HCT116 (cell line): ENCODE measurements around the gene MRE11. TPM values are rescaled to one million over a fixed set of nuclear protein-coding genes. Genes with fewer than 3 reads are reported as not detected.

Experiments
- ATAC-seq: fragments of 200-7000 bp; cut with Tn5 transposase; 2 replicates; pipeline ENCODE4 v1.9.1; 2020; ENCODE audit warnings: mild to moderate bottlenecking, moderate library complexity
- BruUV-seq: library from RNA; stranded (reverse); fragments of 400-500 nt; replicated peaks from 2 replicates; lab custom pipeline; 2021; lab: Mats Ljungman, UMichigan
- CTCF ChIA-PET: fragments of 300-600 bp; sonication (Branson Sonifier 250); formaldehyde crosslinking; loops from one replicate; lab custom pipeline; 2021; ENCODE audit warnings: antibody characterized with exemption; lab: Charles Lee
- POLR2A ChIA-PET: fragments of 300-600, 350-600 bp; sonication (Branson Sonifier 250); formaldehyde crosslinking; loops from one replicate; lab custom pipeline; 2021; ENCODE audit warnings: antibody characterized with exemption; lab: Charles Lee
- RAD21 ChIA-PET, 2 experiments: fragments of 300-600 bp; sonication (Branson Sonifier 250); formaldehyde crosslinking; loops; one replicate each; lab custom pipeline; 2023; ENCODE audit warnings: low total read pairs in 2 of 2; ENCODE audit not compliant: uncharacterized antibody in 2 of 2, unreplicated experiment in 2 of 2, low non-redundant PET in 1 of 2; lab: Charles Lee
- DNase-seq: peaks from one replicate; pipeline ENCODE4 v3.0.0-alpha.2; 2010; ENCODE audit warnings: low read depth, low spot score
- H2AFZ ChIP-seq: fragments of 200-600 bp; shearing (Covaris generic), sonication (generic); 2 replicates; pipeline ENCODE4 v1.6.1; 2017; ENCODE audit warnings: low read depth, mixed run types, mixed read lengths, antibody characterized with exemption, low read length; ENCODE audit not compliant: poor library complexity, severe bottlenecking
- H3K27ac ChIP-seq: 2 replicates; pipeline ENCODE4 v1.5.1; 2012; ENCODE audit warnings: low read depth, low read length
- H3K27me3 ChIP-seq: fragments of 200-600 bp; sonication (generic); 2 replicates; pipeline ENCODE4 v1.6.1; 2016; ENCODE audit warnings: mixed run types, low read length, mixed read lengths; ENCODE audit not compliant: insufficient read depth
- H3K36me3 ChIP-seq, 2 experiments: fragments of 200-500 bp in 1 of 2; fragments of 200-600 bp in 1 of 2; sonication (Bioruptor generic) in 1 of 2; sonication (generic) in 1 of 2; 2 replicates each; pipeline versions ENCODE4 v1.5.1 to v1.6.1; 2014 to 2016; ENCODE audit warnings: low read length in 2 of 2, inconsistent platforms in 1 of 2, mixed read lengths in 1 of 2, mixed run types in 1 of 2; ENCODE audit not compliant: insufficient read depth in 2 of 2, control insufficient read depth in 1 of 2
- H3K4me1 ChIP-seq, 2 experiments: fragments of 200-600 bp in 1 of 2; sonication (generic) in 1 of 2; 2 replicates each; pipeline versions ENCODE4 v1.5.1 to v1.6.1; 2012 to 2017; ENCODE audit warnings: low read length in 2 of 2, inconsistent platforms in 1 of 2, mild to moderate bottlenecking in 1 of 2, mixed read lengths in 1 of 2, mixed run types in 1 of 2, moderate library complexity in 1 of 2; ENCODE audit not compliant: insufficient read depth in 2 of 2, control insufficient read depth in 1 of 2
- H3K4me2 ChIP-seq: fragments of 200-600 bp; sonication (generic); 2 replicates; pipeline ENCODE4 v1.6.1; 2017; ENCODE audit warnings: mixed run types, low read length, mixed read lengths
- H3K4me3 ChIP-seq, 2 experiments: fragments of 200-600 bp in 1 of 2; sonication (generic) in 1 of 2; replicated peaks in 1 of 2; 2 replicates each; pipeline ENCODE4 v1.5.1; 2011 to 2016; ENCODE audit warnings: low read length in 2 of 2, control low read depth in 1 of 2, low read depth in 1 of 2, mild to moderate bottlenecking in 1 of 2, mixed read lengths in 1 of 2, mixed run types in 1 of 2
- H3K79me2 ChIP-seq: fragments of 200-600 bp; sonication (generic); 2 replicates; pipeline ENCODE4 v1.6.1; 2017; ENCODE audit warnings: mild to moderate bottlenecking, mixed run types, low read length, moderate library complexity, mixed read lengths; ENCODE audit not compliant: insufficient read depth
- H3K9ac ChIP-seq: fragments of 200-600 bp; sonication (generic); 2 replicates; pipeline ENCODE4 v1.6.1; 2016; ENCODE audit warnings: low read length, mixed read lengths
- H3K9me2 ChIP-seq: fragments of 200-600 bp; sonication (generic), shearing (Covaris generic); 2 replicates; pipeline ENCODE4 v1.6.1; 2017; ENCODE audit warnings: mixed run types, mild to moderate bottlenecking, moderate library complexity; ENCODE audit not compliant: insufficient read depth
- H3K9me3 ChIP-seq, 2 experiments: fragments of 200-500 bp in 1 of 2; fragments of 200-600 bp in 1 of 2; sonication (Bioruptor generic) in 1 of 2; sonication (generic) in 1 of 2; 2 replicates each; pipeline ENCODE4 v1.6.1; 2014 to 2017; ENCODE audit warnings: low read length in 2 of 2, mixed read lengths in 2 of 2, inconsistent platforms in 1 of 2, low read depth in 1 of 2, mild to moderate bottlenecking in 1 of 2, mixed run types in 1 of 2, moderate library complexity in 1 of 2; ENCODE audit not compliant: control insufficient read depth in 1 of 2, insufficient read depth in 1 of 2
- H4K20me1 ChIP-seq: fragments of 200-600 bp; sonication (generic), shearing (Covaris generic); 2 replicates; pipeline ENCODE4 v1.6.1; 2017; ENCODE audit warnings: mixed run types, mild to moderate bottlenecking, moderate library complexity; ENCODE audit not compliant: insufficient read depth
- ATF3 ChIP-seq: IDR thresholded peaks from 2 replicates; pipeline ENCODE4 v1.6.1; 2012
- CBX3 ChIP-seq: IDR thresholded peaks from 2 replicates; pipeline ENCODE4 v1.6.1; 2012; ENCODE audit warnings: low read depth
- CEBPB ChIP-seq: IDR thresholded peaks from 2 replicates; pipeline ENCODE4 v1.6.1; 2012; ENCODE audit warnings: low read depth
- FOSL1 ChIP-seq: IDR thresholded peaks from 2 replicates; pipeline ENCODE4 v1.6.1; 2012; ENCODE audit warnings: low read depth
- POLR2AphosphoS5 ChIP-seq: IDR thresholded peaks from 2 replicates; pipeline ENCODE4 v1.6.1; 2011; ENCODE audit warnings: mild to moderate bottlenecking, low read depth, low read length, moderate library complexity
- SIN3A ChIP-seq: IDR thresholded peaks from 2 replicates; pipeline ENCODE4 v1.6.1; 2012; ENCODE audit warnings: low read depth
- SRF ChIP-seq: IDR thresholded peaks from 2 replicates; pipeline ENCODE4 v1.6.1; 2012; ENCODE audit warnings: low read depth
- TCF7L2 ChIP-seq: IDR thresholded peaks from 2 replicates; pipeline ENCODE4 v1.7.0; 2011; ENCODE audit warnings: borderline replicate concordance, inconsistent platforms; ENCODE audit not compliant: insufficient read depth, insufficient read length; ENCODE audit errors: extremely low read depth
- YY1 ChIP-seq: IDR thresholded peaks from 2 replicates; pipeline ENCODE4 v1.6.1; 2011; ENCODE audit warnings: low read length, low read depth, moderate library complexity, mild to moderate bottlenecking; ENCODE audit not compliant: insufficient replicate concordance; ENCODE audit errors: extremely low read depth
- intact Hi-C: fragments of 100-400 bp; cut with micrococcal nuclease; formaldehyde crosslinking; loops from 2 replicates; pipeline ENCODE4 v1.10.0; 2022
- total RNA-seq: library from RNA; stranded (reverse); gene quantifications from one replicate; pipeline ENCODE4 v1.2.1, GENCODE V29; 2021; ENCODE audit not compliant: unreplicated experiment
- TF ChIP-seq, protein P1 (sequence below): IDR thresholded peaks from 2 replicates; pipeline ENCODE4 v1.6.1; 2011; ENCODE audit warnings: mild to moderate bottlenecking, low read length, moderate library complexity; ENCODE audit not compliant: insufficient replicate concordance; ENCODE audit errors: extremely low read depth
- TF ChIP-seq, protein P2 (sequence below): IDR thresholded peaks from 2 replicates; pipeline ENCODE4 v1.6.1; 2012; ENCODE audit warnings: low read depth

Gene MRE11
- total RNA-seq, 1 experiment from 2014 or later: 20.6 TPM

GRCh38 chr11:94477624-94478023 lies 16.0 kb downstream of the MRE11 start:
- Histone ChIP-seq H3K9me2 (no peaks in the 10 kb centered on the region), H4K20me1 (no peaks in the 10 kb centered on the region), H2AFZ (no peak overlapping the region), H3K4me1 (no peaks in the 10 kb centered on the region), H3K36me3 (peaks cover 5 to 16% of the 10 kb centered on the region in 2 experiments; a peak in 2 of 4 replicates), H3K9ac (no peak overlapping the region), H3K27ac (no peak overlapping the region), H3K27me3 (no peaks in the 10 kb centered on the region), H3K9me3 (no peaks in the 10 kb centered on the region), H3K4me2 (no peak overlapping the region), H3K4me3 (no peak overlapping the region), H3K79me2 (no peaks in the 10 kb centered on the region)
- RAD21 ChIA-PET: no interaction called here
- TF ChIP-seq ATF3: no peak
- no peak for TF ChIP-seq YY1
- TF ChIP-seq SRF: no peak
- TF ChIP-seq TCF7L2: no peak
- TF ChIP-seq, protein P1, sequence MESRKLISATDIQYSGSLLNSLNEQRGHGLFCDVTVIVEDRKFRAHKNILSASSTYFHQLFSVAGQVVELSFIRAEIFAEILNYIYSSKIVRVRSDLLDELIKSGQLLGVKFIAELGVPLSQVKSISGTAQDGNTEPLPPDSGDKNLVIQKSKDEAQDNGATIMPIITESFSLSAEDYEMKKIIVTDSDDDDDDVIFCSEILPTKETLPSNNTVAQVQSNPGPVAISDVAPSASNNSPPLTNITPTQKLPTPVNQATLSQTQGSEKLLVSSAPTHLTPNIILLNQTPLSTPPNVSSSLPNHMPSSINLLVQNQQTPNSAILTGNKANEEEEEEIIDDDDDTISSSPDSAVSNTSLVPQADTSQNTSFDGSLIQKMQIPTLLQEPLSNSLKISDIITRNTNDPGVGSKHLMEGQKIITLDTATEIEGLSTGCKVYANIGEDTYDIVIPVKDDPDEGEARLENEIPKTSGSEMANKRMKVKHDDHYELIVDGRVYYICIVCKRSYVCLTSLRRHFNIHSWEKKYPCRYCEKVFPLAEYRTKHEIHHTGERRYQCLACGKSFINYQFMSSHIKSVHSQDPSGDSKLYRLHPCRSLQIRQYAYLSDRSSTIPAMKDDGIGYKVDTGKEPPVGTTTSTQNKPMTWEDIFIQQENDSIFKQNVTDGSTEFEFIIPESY: no peak
- TF ChIP-seq CBX3: no peak
- TF ChIP-seq, protein P2, sequence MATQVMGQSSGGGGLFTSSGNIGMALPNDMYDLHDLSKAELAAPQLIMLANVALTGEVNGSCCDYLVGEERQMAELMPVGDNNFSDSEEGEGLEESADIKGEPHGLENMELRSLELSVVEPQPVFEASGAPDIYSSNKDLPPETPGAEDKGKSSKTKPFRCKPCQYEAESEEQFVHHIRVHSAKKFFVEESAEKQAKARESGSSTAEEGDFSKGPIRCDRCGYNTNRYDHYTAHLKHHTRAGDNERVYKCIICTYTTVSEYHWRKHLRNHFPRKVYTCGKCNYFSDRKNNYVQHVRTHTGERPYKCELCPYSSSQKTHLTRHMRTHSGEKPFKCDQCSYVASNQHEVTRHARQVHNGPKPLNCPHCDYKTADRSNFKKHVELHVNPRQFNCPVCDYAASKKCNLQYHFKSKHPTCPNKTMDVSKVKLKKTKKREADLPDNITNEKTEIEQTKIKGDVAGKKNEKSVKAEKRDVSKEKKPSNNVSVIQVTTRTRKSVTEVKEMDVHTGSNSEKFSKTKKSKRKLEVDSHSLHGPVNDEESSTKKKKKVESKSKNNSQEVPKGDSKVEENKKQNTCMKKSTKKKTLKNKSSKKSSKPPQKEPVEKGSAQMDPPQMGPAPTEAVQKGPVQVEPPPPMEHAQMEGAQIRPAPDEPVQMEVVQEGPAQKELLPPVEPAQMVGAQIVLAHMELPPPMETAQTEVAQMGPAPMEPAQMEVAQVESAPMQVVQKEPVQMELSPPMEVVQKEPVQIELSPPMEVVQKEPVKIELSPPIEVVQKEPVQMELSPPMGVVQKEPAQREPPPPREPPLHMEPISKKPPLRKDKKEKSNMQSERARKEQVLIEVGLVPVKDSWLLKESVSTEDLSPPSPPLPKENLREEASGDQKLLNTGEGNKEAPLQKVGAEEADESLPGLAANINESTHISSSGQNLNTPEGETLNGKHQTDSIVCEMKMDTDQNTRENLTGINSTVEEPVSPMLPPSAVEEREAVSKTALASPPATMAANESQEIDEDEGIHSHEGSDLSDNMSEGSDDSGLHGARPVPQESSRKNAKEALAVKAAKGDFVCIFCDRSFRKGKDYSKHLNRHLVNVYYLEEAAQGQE: no peak
- TF ChIP-seq FOSL1: no peak
- no peak for TF ChIP-seq CEBPB
- TF ChIP-seq SIN3A: no peak
- no peak for TF ChIP-seq POLR2AphosphoS5
- CTCF ChIA-PET: no interaction called here
- POLR2A ChIA-PET: no interaction called here
- BruUV-seq: no TSS peak
- intact Hi-C loops: no loop called here
- DNase-seq (no peak), ATAC-seq (no peak)
